Measurements from ENCODE around the gene SNX18. TPM values are rescaled to one million over a fixed set of nuclear protein-coding genes. Genes with fewer than 3 reads are reported as not detected.

Gene SNX18
- total and polyA plus RNA-seq, 2 experiments from 2014 or later: 4.7 to 33.0 TPM

DNA sequence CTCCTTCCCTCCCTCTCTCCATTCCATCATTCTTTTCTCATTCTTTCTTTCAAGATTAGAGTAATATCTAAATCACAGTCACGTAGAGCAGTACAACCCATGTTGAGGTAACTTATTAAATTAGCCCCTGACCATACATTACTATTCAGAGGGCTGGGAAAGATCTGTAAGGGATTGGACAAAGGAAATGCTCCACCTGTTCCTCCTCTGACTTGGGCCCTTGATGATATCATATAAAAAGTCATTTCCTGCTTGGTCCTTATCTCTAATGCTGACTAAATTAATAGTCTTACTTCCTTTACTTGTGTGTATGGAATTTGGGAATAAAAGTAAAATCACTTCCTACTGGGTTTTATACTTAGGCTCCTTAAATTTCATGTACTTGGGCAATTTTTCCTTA, 40.8 kb downstream of the SNX18 start (continued):
- TF ChIP-seq, protein P1, sequence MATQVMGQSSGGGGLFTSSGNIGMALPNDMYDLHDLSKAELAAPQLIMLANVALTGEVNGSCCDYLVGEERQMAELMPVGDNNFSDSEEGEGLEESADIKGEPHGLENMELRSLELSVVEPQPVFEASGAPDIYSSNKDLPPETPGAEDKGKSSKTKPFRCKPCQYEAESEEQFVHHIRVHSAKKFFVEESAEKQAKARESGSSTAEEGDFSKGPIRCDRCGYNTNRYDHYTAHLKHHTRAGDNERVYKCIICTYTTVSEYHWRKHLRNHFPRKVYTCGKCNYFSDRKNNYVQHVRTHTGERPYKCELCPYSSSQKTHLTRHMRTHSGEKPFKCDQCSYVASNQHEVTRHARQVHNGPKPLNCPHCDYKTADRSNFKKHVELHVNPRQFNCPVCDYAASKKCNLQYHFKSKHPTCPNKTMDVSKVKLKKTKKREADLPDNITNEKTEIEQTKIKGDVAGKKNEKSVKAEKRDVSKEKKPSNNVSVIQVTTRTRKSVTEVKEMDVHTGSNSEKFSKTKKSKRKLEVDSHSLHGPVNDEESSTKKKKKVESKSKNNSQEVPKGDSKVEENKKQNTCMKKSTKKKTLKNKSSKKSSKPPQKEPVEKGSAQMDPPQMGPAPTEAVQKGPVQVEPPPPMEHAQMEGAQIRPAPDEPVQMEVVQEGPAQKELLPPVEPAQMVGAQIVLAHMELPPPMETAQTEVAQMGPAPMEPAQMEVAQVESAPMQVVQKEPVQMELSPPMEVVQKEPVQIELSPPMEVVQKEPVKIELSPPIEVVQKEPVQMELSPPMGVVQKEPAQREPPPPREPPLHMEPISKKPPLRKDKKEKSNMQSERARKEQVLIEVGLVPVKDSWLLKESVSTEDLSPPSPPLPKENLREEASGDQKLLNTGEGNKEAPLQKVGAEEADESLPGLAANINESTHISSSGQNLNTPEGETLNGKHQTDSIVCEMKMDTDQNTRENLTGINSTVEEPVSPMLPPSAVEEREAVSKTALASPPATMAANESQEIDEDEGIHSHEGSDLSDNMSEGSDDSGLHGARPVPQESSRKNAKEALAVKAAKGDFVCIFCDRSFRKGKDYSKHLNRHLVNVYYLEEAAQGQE (IDR thresholded peaks at IDR 0.05; ENCODE audit: unreplicated experiment): no peak
- TF ChIP-seq CREB1 (CRISPR knock-in tag; IDR thresholded peaks at IDR 0.05; ENCODE audit: low read depth): no peak
- TF ChIP-seq ZNF331 (CRISPR knock-in tag; IDR thresholded peaks at IDR 0.05; ENCODE audit: low read depth): no peak
- no peak for TF ChIP-seq JUNB (IDR thresholded peaks at IDR 0.05; ENCODE audit: unreplicated experiment)
- no peak for TF ChIP-seq STAT1 (IDR thresholded peaks at IDR 0.05; ENCODE audit: unreplicated experiment)
- TF ChIP-seq ZNF114 (CRISPR knock-in tag; IDR thresholded peaks at IDR 0.05): no peak
- TF ChIP-seq, protein P2, sequence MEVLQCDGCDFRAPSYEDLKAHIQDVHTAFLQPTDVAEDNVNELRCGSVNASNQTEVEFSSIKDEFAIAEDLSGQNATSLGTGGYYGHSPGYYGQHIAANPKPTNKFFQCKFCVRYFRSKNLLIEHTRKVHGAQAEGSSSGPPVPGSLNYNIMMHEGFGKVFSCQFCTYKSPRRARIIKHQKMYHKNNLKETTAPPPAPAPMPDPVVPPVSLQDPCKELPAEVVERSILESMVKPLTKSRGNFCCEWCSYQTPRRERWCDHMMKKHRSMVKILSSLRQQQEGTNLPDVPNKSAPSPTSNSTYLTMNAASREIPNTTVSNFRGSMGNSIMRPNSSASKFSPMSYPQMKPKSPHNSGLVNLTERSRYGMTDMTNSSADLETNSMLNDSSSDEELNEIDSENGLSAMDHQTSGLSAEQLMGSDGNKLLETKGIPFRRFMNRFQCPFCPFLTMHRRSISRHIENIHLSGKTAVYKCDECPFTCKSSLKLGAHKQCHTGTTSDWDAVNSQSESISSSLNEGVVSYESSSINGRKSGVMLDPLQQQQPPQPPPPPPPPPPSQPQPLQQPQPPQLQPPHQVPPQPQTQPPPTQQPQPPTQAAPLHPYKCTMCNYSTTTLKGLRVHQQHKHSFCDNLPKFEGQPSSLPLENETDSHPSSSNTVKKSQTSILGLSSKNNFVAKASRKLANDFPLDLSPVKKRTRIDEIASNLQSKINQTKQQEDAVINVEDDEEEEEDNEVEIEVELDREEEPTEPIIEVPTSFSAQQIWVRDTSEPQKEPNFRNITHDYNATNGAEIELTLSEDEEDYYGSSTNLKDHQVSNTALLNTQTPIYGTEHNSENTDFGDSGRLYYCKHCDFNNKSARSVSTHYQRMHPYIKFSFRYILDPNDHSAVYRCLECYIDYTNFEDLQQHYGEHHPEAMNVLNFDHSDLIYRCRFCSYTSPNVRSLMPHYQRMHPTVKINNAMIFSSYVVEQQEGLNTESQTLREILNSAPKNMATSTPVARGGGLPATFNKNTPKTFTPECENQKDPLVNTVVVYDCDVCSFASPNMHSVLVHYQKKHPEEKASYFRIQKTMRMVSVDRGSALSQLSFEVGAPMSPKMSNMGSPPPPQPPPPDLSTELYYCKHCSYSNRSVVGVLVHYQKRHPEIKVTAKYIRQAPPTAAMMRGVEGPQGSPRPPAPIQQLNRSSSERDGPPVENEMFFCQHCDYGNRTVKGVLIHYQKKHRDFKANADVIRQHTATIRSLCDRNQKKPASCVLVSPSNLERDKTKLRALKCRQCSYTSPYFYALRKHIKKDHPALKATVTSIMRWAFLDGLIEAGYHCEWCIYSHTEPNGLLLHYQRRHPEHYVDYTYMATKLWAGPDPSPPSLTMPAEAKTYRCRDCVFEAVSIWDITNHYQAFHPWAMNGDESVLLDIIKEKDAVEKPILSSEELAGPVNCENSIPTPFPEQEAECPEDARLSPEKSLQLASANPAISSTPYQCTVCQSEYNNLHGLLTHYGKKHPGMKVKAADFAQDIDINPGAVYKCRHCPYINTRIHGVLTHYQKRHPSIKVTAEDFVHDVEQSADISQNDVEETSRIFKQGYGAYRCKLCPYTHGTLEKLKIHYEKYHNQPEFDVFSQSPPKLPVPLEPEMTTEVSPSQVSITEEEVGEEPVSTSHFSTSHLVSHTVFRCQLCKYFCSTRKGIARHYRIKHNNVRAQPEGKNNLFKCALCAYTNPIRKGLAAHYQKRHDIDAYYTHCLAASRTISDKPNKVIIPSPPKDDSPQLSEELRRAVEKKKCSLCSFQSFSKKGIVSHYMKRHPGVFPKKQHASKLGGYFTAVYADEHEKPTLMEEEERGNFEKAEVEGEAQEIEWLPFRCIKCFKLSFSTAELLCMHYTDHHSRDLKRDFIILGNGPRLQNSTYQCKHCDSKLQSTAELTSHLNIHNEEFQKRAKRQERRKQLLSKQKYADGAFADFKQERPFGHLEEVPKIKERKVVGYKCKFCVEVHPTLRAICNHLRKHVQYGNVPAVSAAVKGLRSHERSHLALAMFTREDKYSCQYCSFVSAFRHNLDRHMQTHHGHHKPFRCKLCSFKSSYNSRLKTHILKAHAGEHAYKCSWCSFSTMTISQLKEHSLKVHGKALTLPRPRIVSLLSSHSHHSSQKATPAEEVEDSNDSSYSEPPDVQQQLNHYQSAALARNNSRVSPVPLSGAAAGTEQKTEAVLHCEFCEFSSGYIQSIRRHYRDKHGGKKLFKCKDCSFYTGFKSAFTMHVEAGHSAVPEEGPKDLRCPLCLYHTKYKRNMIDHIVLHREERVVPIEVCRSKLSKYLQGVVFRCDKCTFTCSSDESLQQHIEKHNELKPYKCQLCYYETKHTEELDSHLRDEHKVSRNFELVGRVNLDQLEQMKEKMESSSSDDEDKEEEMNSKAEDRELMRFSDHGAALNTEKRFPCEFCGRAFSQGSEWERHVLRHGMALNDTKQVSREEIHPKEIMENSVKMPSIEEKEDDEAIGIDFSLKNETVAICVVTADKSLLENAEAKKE (CRISPR knock-in tag; IDR thresholded peaks at IDR 0.05): no peak

Data from GM23338 (cell line).